HG02970 (cell line): ENCODE measurements around the gene LHFPL6.
A peak's percentile ranks its signal among the peaks of the same experiment; 100 is the strongest.

Source experiments
- ATAC-seq: cut with Tn5 transposase; IDR thresholded peaks from one replicate; pipeline ENCODE4 v1.9.1; 2021; ENCODE audit warnings: mild to moderate bottlenecking, moderate library complexity, moderate number of reproducible peaks; ENCODE audit not compliant: unreplicated experiment, low FRiP score

Gene LHFPL6

DNA sequence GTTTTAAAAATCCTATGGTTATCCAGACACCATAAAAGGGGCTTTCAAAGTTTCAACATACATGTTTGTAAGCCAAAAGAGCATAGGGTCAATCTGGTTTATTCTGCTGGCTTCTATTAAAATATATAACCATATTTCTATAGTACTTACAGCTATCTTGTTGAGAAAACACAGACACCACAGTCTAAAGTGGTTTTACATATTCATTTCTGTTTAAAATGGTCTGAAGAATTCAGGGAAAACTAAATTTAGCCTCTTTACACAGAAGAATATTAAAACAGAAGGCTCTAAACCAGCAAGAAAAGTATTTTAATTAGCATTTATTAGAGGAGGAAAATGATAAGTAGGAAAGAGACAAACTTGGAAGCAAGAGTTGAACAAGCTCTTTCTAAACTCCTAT, 203.9 kb downstream of the LHFPL6 start:
- ATAC-seq = no peak

DNA sequence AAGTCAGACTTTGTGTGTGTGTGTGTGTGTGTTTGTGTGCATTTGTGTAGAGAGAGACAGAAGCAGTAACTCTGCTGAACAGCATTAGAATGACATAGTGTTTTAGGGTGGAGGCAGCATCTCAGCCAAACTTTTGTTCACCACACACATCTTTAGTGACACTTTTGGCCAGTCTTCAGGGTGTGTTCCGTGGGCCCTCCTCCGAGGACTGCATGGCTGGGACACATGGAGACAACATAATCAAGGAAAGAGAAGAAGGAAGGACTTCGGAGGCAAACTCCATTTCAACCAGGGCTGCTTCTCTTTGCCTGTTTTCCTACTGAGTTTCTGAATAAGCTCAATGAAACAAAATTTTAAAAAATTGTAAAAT, 205.1 kb downstream of the LHFPL6 start:
- ATAC-seq = no peak

DNA sequence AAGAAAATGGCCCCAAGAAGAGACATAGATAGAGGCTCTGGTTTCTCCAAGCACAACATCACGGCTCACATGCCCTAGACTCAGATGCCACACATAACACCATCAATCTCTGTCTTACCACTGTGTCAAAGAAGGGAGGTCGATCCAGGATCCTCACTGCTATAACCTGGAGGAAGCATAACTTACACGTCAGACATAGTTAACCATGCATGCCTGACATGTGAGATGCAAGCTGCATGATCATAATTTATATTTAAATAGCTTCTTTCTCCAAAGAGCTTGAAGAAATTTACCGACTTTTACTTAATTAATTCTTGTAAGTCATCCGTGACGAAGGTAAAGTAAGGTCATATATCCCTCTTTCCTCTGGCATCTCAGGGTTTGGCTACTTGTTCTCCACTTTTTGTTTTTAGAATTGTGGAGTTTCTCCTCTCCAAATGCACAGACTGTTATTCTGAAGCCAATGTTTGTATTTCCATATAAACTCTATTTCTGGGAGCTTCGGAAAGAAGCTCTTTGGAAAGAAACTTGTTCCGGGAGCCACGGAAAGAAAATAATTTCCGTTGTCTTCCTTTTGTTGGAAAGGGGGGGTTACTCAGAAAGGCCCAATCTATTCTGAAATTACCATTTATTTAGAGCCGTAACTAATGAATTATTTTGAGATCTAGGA, 205.6 kb downstream of the LHFPL6 start:
- no peak for ATAC-seq

DNA sequence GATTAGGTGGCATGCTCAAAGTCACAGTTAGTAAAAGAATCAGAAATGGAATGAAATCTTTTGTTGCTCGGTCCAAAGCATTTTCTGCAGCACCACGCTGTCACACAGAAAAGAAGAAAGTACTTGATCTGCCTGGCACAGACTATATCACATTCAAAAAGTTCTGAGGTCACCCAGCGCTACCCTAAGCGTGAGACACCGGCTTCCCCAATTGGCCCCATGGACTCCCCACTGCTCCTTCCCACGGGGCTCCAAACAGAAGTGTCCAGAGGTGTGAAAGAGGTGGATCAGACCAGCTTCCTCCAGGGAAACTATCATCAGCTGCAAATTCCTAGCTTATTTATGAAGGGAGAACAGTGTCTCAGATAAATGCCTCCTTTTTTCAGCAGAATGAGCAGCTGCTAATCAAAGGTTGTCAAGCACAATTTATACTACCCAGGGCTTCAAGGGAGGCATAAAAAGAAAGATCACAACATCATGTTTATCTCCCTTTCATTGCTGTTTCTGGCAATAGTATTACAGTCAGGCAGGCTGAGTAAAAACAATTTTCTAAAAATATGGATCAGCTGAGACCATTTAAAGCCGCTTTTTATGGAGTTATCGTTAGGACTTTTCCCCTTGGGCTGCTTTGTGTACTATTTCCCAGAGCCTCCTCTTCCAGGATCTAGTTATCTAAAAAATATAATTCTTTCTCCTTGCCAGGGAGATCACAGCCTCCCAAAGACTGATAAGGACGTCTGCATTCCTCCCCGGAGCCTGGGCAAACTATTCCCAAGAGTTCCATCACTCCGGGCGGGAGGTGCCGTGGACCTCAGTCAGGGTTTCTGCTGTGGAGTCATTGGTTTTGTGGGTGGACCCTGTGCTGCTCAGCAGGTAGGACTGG, 208.0 kb downstream of the LHFPL6 start:
- no peak for ATAC-seq

DNA sequence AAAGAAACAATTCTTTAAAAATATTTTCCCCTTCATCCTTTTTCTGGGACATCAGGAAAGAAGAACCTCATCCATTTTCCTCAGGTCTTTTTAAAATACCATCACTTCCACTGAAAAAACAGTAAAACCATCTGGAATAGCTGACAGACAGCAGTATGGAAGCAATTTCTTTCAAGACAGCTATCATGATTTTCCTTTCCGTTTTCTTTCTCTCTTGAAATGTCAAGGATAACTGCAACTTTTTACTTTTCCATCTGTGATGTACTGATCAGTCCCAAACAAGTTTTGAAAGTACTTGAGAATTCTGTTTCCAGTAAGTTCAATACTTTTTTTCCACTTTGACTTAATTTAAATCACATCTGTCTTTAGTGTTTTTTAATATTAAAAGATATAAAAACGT, 211.2 kb downstream of the LHFPL6 start:
- ATAC-seq = no peak

DNA sequence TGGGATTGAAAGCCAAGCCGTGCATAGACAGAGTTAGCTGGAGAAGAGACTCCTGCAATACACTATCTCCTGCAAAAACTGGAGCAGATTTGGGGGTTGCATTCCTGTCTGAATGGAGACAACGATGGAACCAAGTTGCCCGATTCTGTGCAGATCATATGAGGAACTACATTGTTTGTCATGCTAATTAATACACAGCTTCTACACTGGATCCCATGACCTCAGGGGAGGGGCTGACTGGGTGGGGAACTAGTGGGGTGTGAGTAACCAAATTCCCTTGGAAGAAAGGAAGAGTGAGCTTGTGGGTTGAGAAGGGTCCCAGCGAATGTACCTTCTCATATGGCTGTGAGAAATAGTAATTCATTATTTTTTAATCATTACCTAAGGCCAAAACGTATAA, 214.0 kb downstream of the LHFPL6 start:
- no peak for ATAC-seq

DNA sequence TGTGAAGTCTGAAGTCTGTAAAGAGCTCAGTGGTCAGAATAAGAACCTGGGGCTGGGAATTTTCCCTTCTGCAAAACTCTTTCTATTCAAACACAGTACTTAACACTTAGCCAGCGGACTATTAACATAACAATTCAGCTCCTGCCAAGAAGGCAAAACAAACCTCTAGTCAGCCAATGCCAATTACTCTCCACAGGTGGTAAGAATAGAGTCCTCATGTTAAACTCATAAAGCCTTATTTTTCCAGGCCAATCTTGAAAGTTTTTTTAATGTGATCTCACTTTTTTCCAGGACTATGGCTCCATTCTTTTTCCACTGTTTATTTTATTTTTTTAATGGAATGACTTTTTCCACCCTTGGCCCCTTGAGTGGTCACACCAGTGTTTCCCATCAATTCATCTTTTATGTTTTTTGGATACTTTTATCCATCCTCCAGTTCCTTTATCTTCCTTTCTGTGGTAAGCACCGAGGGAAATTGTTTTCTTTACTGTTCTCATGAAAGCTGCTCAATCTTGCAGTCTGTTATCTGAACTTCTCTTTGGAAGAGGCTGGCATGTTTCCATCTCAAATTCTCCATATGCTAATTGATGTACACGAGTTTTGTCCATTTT, 217.3 kb downstream of the LHFPL6 start:
- no peak for ATAC-seq

DNA sequence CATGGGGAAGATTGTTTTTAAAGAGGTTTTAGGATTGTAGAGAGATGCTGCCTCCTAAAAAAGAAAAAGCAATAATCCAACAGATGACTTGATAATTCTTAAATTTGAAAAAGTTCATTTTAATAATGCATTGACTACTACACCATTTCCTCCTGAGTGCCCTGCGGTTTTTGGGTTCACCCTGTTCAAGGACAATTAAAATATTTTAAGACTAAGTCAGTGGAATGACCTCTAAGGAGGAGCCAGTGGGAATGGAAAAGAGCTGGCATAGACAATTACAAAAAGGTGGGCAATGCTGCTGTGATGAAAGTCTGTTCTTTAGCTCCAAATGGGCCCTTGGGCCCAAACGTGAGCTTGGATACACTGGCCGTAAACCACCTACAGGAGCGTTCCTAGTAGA, 217.8 kb downstream of the LHFPL6 start:
- ATAC-seq = no peak

DNA sequence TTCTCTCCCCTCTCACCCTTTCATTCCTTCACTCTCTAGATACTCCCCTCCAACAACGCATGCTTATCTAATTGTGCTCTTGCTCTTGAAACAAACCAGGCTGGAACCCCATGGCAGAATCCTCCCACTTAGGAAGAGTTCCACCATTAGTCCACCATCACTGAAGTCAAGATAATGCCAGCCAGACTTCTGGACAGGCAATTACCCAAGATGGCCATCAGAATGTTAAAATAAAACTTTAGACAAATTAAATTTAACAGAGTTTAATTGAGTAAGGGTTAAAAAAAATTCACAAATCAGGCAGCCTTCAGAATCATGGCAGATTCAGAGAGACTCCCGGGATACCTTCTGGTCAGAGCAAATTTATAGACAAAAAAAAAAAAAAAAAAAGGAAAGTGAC, 221.5 kb downstream of the LHFPL6 start:
- ATAC-seq = no peak

DNA sequence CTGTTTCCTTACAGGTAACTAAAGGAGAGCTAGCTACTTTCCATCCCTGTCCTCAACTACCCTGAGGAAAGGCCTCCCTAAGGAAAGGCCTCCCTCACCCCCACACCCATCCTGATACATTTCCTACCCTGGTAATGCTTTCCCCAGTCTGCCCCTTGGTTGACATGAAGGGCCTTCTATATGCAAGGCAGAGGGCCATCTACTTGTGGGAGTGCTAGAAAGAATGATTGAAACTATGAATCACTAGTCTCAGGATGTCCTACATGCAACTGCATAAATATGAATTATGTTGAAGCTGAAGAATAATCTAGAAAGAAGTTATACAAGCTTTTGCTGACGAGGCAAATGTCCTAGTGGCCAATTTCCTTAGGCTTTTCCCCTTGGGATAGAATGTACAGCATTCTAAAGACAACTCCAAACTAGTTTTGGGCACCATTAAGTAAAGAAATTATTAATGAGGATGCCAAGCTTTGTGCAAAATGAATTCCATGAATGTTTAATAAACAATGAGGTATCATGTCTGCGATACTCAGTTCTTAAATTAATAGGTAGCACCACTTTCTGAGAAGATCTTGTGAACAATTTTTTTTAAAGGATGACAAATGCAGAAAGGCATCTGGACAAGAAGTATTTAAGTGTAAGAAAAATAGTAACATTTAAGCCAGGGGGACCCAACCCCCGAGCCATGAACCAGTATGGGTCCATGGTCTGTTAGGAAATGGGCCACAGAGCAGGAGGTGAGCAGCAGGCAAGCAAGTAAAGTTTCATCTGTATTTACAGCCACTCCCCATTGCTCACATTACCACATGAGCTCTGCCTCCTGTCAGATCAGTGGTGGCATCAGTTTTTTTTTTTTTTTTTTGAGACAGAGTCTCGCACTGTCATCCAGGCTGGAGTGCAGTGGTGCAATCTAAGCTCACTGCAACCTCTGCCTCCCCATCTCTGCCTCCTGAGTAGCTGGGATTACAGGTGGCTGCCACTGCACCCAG, 223.0 kb downstream of the LHFPL6 start:
- no peak for ATAC-seq

DNA sequence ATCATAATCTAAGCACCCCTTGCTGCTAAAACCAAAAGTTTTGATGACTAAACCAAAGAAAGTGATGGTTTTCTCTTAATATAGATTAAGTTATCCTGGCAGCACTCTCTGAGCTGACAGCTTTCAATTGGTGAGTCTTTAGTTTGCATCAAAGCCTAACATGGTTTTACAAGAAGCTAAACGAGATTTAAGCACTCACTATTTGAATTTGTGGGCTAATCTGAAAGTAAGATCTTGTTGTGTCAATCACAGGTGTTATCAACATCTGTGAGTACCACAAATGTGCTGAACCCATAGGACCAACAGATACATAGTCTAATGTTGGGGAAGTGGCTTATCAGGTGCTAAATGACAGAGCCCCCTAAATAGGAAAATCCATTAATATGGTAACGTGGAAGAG, 223.9 kb downstream of the LHFPL6 start:
- ATAC-seq = peak; percentile 56

DNA sequence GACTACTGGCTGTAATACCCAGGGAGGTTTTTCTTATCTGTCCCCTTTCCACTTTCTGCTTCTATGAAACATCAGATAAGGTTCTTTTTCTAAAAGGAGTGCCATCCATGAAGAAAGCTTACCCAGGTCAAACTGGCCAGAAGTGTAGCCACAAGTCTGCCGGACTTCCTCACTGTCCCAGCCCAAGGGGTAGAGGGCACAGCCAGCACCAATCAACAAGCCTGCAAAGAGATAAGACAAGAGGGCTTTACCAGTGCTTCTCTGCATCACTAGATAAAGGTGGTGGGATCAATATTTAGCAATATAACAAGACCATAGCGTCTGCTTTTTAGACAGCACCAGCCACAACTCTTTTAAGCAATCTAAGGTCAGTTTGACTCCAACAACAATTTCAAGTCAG, 224.7 kb downstream of the LHFPL6 start:
- ATAC-seq = no peak

DNA sequence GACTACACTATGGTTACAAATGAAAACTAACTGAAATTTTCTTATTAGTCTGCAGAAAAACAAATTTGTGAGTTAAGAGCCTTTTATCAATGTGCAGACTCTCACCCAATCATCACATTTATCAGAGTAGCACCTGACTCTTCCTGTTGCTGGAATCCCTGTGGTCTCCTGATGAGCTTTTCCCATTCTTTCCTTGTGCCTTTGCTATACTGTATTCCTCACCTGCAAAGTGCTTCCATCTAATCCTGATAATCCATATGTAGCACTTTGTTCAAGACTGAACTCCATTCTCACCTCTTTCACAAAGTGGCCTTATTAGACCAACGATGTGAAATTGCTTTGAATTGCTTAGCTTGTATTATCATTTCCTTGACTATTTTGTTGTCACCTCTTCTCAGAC, 225.3 kb downstream of the LHFPL6 start:
- no peak for ATAC-seq

DNA sequence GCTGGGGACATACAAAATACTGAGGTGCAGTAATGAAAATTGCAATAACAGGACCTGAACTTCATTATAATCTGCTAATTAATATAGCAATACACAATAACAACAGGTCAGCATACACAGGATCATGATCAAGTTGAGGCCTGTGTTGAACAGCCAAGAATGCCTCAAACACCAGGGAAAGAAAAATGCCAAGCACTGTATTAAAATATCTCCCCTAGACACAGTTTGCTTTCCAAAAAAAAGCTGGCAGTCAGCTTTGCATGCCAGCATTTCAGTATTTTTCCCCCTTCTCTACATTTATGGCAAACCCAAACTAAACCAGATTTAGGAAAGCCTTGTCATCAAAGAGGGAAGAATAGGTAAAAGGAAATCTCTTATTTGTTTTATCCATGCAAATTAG, 226.9 kb downstream of the LHFPL6 start:
- no peak for ATAC-seq

DNA sequence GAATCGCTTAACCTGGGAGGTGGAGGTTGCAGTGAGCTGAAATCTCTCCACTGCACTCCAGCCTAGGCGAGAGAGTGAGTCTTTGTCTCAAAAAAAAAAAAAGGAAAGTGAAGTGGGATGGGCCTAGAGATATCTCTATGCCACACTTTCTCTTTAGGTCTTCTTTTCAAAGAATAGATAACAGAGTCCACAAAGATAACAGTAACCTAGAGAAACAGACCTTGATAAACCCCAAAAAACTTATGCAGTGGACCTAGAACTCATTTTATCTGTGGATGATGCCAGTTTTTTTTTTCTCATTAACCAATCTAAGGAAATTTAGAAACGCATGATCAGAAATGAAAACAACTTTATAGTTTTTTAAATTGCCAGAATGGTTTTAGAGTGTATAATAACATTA, 227.4 kb downstream of the LHFPL6 start:
- ATAC-seq = no peak

DNA sequence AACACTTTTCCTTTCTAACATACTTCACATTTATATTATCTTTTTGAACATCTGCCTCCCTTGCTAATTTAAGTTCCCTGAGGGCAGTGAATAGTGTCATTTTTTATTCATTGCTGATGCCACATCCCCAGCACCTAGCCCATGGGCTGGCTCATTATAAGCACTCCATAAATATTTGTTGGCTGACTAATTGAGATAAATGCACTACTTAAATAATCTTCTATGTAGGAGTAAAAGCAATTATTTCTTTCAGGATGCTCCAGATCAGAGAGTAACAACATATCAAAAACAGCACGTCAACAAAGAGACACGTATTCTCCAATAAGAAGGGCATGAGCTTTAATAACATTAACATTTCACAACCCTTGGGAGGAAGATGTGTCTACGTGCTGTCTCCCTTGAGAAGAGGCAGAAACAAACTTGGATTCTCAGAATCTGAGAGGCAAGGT, 228.2 kb downstream of the LHFPL6 start:
- ATAC-seq = no peak

DNA sequence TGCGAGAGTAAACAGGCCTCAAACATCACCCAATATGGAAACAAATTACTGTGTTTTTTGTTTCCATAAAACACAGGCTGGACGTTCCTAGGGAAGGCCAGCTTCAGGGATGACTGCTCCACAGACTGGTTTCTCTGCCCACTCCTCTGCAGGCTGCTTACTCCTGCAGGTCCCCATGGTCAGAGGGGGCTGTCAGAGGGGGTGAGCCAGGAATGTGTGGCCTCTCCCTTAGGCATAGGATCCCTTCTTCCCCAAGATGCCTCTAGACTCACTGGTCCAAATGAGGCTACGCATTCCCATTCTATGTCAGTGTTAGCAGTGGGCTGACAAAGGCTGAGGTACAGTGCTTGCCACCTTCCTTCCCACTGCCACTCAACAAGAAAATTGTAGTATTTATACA, 229.8 kb downstream of the LHFPL6 start:
- ATAC-seq = no peak

DNA sequence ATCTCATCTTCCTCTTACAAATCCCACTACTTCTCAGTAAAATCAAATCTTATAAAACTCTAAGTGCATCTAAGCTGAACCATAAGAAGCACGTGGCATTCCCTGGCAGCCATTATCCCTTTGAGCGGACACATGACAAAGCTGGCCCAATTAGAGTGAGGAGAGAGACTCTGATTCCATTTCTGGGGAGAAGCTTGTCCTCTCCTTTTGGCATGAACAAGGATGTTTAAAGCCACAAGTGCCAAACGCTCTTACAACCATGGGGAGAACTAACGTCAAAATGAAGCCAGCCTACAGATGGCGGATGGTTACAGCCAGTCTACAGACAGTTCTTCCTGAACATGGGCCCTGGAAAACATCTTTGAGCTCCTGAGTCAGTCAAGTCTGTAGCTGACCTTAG, 231.3 kb downstream of the LHFPL6 start:
- no peak for ATAC-seq

DNA sequence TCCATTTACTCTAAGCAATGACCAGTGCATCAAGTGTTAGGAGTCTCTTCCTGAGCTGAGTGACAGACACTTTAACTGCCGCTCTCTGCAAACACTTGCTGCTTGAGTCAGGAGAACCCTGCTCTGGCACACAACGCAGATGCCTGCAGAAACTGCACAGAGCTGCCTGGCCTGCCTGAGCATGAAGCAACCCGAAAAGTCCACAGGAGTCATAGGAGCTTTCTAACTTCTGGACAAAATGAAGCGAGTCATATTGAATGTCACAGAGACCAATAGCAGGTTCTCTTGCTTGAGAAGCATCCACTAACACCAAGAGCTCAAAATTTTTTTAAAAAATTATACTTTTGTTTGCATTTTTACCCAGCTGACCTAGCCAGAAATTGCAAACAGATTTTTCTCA, 232.4 kb downstream of the LHFPL6 start:
- no peak for ATAC-seq

DNA sequence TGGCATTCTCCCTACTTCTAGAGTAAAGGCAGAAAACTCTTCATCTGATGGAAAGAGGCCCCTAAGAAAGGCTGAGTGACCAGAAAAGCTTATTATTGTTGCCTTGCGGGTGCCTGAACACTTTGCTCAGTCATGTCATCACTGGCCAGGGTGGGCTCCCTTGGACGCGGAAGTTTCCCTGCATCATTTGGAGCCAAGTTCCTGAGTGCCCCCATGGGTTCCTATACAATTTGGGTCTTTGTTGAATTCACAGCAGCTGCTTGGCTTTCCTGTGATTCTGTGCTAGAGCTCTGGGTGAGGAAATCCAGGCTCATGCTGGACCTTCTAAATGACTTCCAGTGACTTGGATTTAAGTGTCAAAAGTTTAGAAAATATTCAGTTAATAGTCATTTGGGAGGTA, 232.9 kb downstream of the LHFPL6 start:
- ATAC-seq = no peak
